ENCODE results near the gene HIRA. TPM values are rescaled to one million over a fixed set of nuclear protein-coding genes. Genes with fewer than 3 reads are reported as not detected.

Gene HIRA
- total RNA-seq, 1 experiment from 2014 or later, result 51.0 TPM

GRCh38 chr22:19455033-19455432, 23.5 kb upstream of the HIRA start:
- ChIA-PET CTCF (no interaction called here), POLR2A (no interaction called here)
- Mint-ChIP-seq H3K9me3 (no peaks in the 10 kb centered on the region), H3K4me3 (no peak overlapping the region), H3K4me1 (0 out of 2 replicates have a peak, but pooled peaks cover 4% of the 10 kb centered on the region), H3K27me3 (ENCODE audit: low read depth) (no peaks in the 10 kb centered on the region), H3K27ac (no peak overlapping the region), H3K36me3 (peaks cover 59% of the 10 kb centered on the region)
- DNase-seq (ENCODE audit: low spot score) (no peak), ATAC-seq (no peak)
- no peak for TF ChIP-seq NR3C1 (CRISPR knock-in tag; conservative IDR thresholded peaks at IDR 0.05; ENCODE audit: low read depth)
- no peak for TF ChIP-seq KAT7 (CRISPR knock-in tag; IDR thresholded peaks at IDR 0.05; ENCODE audit: borderline replicate concordance)
- TF ChIP-seq, protein P1, sequence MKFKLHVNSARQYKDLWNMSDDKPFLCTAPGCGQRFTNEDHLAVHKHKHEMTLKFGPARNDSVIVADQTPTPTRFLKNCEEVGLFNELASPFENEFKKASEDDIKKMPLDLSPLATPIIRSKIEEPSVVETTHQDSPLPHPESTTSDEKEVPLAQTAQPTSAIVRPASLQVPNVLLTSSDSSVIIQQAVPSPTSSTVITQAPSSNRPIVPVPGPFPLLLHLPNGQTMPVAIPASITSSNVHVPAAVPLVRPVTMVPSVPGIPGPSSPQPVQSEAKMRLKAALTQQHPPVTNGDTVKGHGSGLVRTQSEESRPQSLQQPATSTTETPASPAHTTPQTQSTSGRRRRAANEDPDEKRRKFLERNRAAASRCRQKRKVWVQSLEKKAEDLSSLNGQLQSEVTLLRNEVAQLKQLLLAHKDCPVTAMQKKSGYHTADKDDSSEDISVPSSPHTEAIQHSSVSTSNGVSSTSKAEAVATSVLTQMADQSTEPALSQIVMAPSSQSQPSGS (CRISPR knock-in tag; IDR thresholded peaks at IDR 0.05; ENCODE audit: borderline replicate concordance, low read depth), result no peak
- no peak for TF ChIP-seq MYBL2 (CRISPR knock-in tag; IDR thresholded peaks at IDR 0.05)
- TF ChIP-seq USF2 (CRISPR knock-in tag; IDR thresholded peaks at IDR 0.05), result no peak
- no peak for TF ChIP-seq TEAD1 (CRISPR knock-in tag; IDR thresholded peaks at IDR 0.05)
- TF ChIP-seq ZNF281 (CRISPR knock-in tag; IDR thresholded peaks at IDR 0.05), result no peak
- TF ChIP-seq, protein P2, sequence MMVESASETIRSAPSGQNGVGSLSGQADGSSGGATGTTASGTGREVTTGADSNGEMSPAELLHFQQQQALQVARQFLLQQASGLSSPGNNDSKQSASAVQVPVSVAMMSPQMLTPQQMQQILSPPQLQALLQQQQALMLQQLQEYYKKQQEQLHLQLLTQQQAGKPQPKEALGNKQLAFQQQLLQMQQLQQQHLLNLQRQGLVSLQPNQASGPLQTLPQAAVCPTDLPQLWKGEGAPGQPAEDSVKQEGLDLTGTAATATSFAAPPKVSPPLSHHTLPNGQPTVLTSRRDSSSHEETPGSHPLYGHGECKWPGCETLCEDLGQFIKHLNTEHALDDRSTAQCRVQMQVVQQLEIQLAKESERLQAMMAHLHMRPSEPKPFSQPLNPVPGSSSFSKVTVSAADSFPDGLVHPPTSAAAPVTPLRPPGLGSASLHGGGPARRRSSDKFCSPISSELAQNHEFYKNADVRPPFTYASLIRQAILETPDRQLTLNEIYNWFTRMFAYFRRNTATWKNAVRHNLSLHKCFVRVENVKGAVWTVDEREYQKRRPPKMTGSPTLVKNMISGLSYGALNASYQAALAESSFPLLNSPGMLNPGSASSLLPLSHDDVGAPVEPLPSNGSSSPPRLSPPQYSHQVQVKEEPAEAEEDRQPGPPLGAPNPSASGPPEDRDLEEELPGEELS (CRISPR knock-in tag; IDR thresholded peaks at IDR 0.05), result no peak
- TF ChIP-seq SP1 (CRISPR knock-in tag; conservative IDR thresholded peaks at IDR 0.05), result no peak
- no peak for TF ChIP-seq CREB1 (CRISPR knock-in tag; IDR thresholded peaks at IDR 0.05)
- TF ChIP-seq TP53 (CRISPR knock-in tag; IDR thresholded peaks at IDR 0.05), result no peak
- TF ChIP-seq SMAD4 (CRISPR knock-in tag; IDR thresholded peaks at IDR 0.05), result no peak
- no peak for TF ChIP-seq NFYB (CRISPR knock-in tag; conservative IDR thresholded peaks at IDR 0.05; ENCODE audit: low read depth)
- TF ChIP-seq, protein P3, sequence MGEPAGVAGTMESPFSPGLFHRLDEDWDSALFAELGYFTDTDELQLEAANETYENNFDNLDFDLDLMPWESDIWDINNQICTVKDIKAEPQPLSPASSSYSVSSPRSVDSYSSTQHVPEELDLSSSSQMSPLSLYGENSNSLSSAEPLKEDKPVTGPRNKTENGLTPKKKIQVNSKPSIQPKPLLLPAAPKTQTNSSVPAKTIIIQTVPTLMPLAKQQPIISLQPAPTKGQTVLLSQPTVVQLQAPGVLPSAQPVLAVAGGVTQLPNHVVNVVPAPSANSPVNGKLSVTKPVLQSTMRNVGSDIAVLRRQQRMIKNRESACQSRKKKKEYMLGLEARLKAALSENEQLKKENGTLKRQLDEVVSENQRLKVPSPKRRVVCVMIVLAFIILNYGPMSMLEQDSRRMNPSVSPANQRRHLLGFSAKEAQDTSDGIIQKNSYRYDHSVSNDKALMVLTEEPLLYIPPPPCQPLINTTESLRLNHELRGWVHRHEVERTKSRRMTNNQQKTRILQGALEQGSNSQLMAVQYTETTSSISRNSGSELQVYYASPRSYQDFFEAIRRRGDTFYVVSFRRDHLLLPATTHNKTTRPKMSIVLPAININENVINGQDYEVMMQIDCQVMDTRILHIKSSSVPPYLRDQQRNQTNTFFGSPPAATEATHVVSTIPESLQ (CRISPR knock-in tag; IDR thresholded peaks at IDR 0.05), result no peak
- TF ChIP-seq JAZF1 (CRISPR knock-in tag; IDR thresholded peaks at IDR 0.05), result no peak
- TF ChIP-seq NFATC4 (CRISPR knock-in tag; IDR thresholded peaks at IDR 0.05), result no peak
- TF ChIP-seq HMGA2 (CRISPR knock-in tag; IDR thresholded peaks at IDR 0.05), result no peak
- TF ChIP-seq PRDM15 (CRISPR knock-in tag; IDR thresholded peaks at IDR 0.05), result no peak
